HepG2 (cell line): ENCODE data around the gene LRIT1. TPM values are rescaled to one million over a fixed set of nuclear protein-coding genes. Genes with fewer than 3 reads are reported as not detected.

Source experiments
- ATAC-seq: fragments of 200-7000 bp; cut with Tn5 transposase; 3 replicates; pipeline ENCODE4 v1.9.1; 2020; ENCODE audit warnings: mild to moderate bottlenecking, moderate library complexity
- BruUV-seq: library from RNA; stranded (reverse); fragments of 400-500 nt; replicated peaks from 2 replicates; lab custom pipeline; 2021; lab: Mats Ljungman, UMichigan
- CTCF ChIA-PET: fragments of 300-600 bp; formaldehyde crosslinking; extraction: SDS; loops from one replicate; lab custom pipeline; 2021; ENCODE audit warnings: low total read pairs, inconsistent platforms, low intra/inter-chr PET ratio; lab: Yijun Ruan, JAX
- POLR2A ChIA-PET: fragments of 350-600 bp; sonication (Branson Sonifier 250); formaldehyde crosslinking; loops from one replicate; lab custom pipeline; 2020; ENCODE audit warnings: antibody characterized with exemption, inconsistent platforms; lab: Yijun Ruan, JAX
- DNase-seq: peaks from one replicate; pipeline ENCODE4 v3.0.0-alpha.2; 2015; ENCODE audit warnings: low spot score
- FAIRE-seq: peaks from 3 replicates; lab custom pipeline; 2011; peaks lifted over from hg19 to GRCh38; lab: Jason Lieb, UNC
- H2AFZ ChIP-seq: one replicate; pipeline ENCODE4 v1.6.1; 2011; ENCODE audit warnings: low read length, inconsistent platforms
- H3K27ac ChIP-seq: fragments of 300-600 bp; 3 replicates; pipeline ENCODE4 v1.8.0; 2011; ENCODE audit warnings: mixed run types, mild to moderate bottlenecking, mixed read lengths, low read length, inconsistent platforms; ENCODE audit not compliant: insufficient read depth; ENCODE audit errors: extremely low read length
- H3K27me3 ChIP-seq, 2 experiments: fragments of 200-600 bp in 1 of 2; 2 replicates in 1 of 2; 3 replicates in 1 of 2; pipeline versions ENCODE4 v1.6.0 to v1.8.0; 2011; ENCODE audit warnings: low read length in 2 of 2, mild to moderate bottlenecking in 2 of 2, moderate library complexity in 2 of 2, inconsistent platforms in 1 of 2; ENCODE audit not compliant: insufficient read depth in 2 of 2, control insufficient read depth in 1 of 2
- H3K36me3 ChIP-seq, 2 experiments: fragments of 200-600 bp in 1 of 2; replicated peaks in 1 of 2; 2 replicates in 1 of 2; 3 replicates in 1 of 2; pipeline versions ENCODE4 v1.5.1 to v1.8.0; 2011; ENCODE audit warnings: low read length in 2 of 2, inconsistent platforms in 1 of 2; ENCODE audit not compliant: insufficient read depth in 2 of 2, control insufficient read depth in 1 of 2
- H3K4me1 ChIP-seq: 2 replicates; pipeline ENCODE4 v1.5.1; 2012; ENCODE audit warnings: low read length, inconsistent platforms; ENCODE audit not compliant: insufficient read depth
- H3K4me2 ChIP-seq: 2 replicates; pipeline ENCODE4 v1.6.0; 2011; ENCODE audit warnings: low read depth, low read length, inconsistent platforms
- H3K4me3 ChIP-seq, 3 experiments: fragments of 200-600 bp in 1 of 3; sonication (generic), shearing (Covaris generic) in 1 of 3; replicated peaks in 1 of 3; 2 replicates each; pipeline ENCODE4 v1.5.1; 2011 to 2016; ENCODE audit warnings: low read length in 3 of 3, inconsistent platforms in 2 of 3, low read depth in 2 of 3, mild to moderate bottlenecking in 2 of 3, control low read depth in 1 of 3, mixed read lengths in 1 of 3; ENCODE audit not compliant: insufficient read depth in 1 of 3
- H3K79me2 ChIP-seq: one replicate; pipeline ENCODE4 v1.6.1; 2011; ENCODE audit warnings: low read length, inconsistent platforms; ENCODE audit not compliant: insufficient read depth
- H3K9ac ChIP-seq: 2 replicates; pipeline ENCODE4 v1.6.0; 2011; ENCODE audit warnings: mild to moderate bottlenecking, low read depth, low read length, inconsistent platforms; ENCODE audit not compliant: insufficient read depth
- H3K9me3 ChIP-seq: 2 replicates; pipeline ENCODE4 v1.5.1; 2012; ENCODE audit warnings: mild to moderate bottlenecking, low read length
- H4K20me1 ChIP-seq: 2 replicates; pipeline ENCODE4 v1.6.0; 2011; ENCODE audit warnings: inconsistent platforms, mild to moderate bottlenecking, low read length, moderate library complexity; ENCODE audit not compliant: insufficient read depth
- ATAD3A ChIP-seq: sonication (generic); formaldehyde crosslinking; IDR thresholded peaks from 2 replicates; pipeline ENCODE4 v1.4.0; 2020; ENCODE audit warnings: missing genetic modification reagents
- ISX ChIP-seq: sonication (generic); formaldehyde crosslinking; conservative IDR thresholded peaks from 2 replicates; pipeline ENCODE4 v1.5.0; 2020; ENCODE audit warnings: missing genetic modification reagents
- TOE1 ChIP-seq: sonication (generic); formaldehyde crosslinking; IDR thresholded peaks from 2 replicates; pipeline ENCODE4 v1.4.0; 2020; ENCODE audit warnings: mild to moderate bottlenecking, missing genetic modification reagents
- ZBTB40 ChIP-seq, 2 experiments: fragments of 450-650 bp in 1 of 2; sonication (generic) in 1 of 2; formaldehyde crosslinking in 1 of 2; IDR thresholded peaks; 2 replicates each; pipeline versions ENCODE4 v1.6.1 to v1.8.0; 2016 to 2022; ENCODE audit warnings: antibody characterized with exemption in 1 of 2, mild to moderate bottlenecking in 1 of 2, missing genetic modification reagents in 1 of 2
- ZBTB44 ChIP-seq: sonication (generic); formaldehyde crosslinking; IDR thresholded peaks from 2 replicates; pipeline ENCODE4 v1.4.0; 2020; ENCODE audit warnings: missing genetic modification reagents
- ZNF350 ChIP-seq: sonication (generic); formaldehyde crosslinking; IDR thresholded peaks from 2 replicates; pipeline ENCODE4 v1.4.0; 2020; ENCODE audit warnings: mild to moderate bottlenecking, low read depth, missing genetic modification reagents, borderline replicate concordance
- ZNF572 ChIP-seq: sonication (generic); formaldehyde crosslinking; IDR thresholded peaks from 2 replicates; pipeline ENCODE4 v1.5.1; 2020; ENCODE audit warnings: mild to moderate bottlenecking, missing genetic modification reagents
- ZNF704 ChIP-seq: sonication (generic); formaldehyde crosslinking; IDR thresholded peaks from 2 replicates; pipeline ENCODE4 v1.8.1; 2023; ENCODE audit warnings: mild to moderate bottlenecking, inconsistent platforms, moderate library complexity, missing genetic modification reagents, borderline replicate concordance
- ZNF709 ChIP-seq: sonication (generic); formaldehyde crosslinking; IDR thresholded peaks from 2 replicates; pipeline ENCODE4 v1.5.0; 2020; ENCODE audit warnings: mild to moderate bottlenecking, missing genetic modification reagents
- ZNF773 ChIP-seq: sonication (generic); formaldehyde crosslinking; IDR thresholded peaks from 2 replicates; pipeline ENCODE4 v1.4.0; 2020; ENCODE audit warnings: missing genetic modification reagents, borderline replicate concordance
- WGBS: methylation state at CpG from one replicate; pipeline ENCODE4 v1.1.6; 2017; ENCODE audit warnings: low lambda C conversion rate; 5-methylcytosine and 5-hydroxymethylcytosine counted together
- in situ Hi-C: cut with HindIII; loops from 2 replicates; pipeline ENCODE4 v1.10.0; 2017; ENCODE audit warnings: low pct_unique_long_range_greater_than_20kb; ENCODE audit not compliant: extremely low pct_ligation_motif_present
- intact Hi-C: fragments of 100-400 bp; cut with micrococcal nuclease; formaldehyde crosslinking; loops from one replicate; pipeline ENCODE4 v1.10.0; 2022; ENCODE audit not compliant: unreplicated experiment
- polyA plus RNA-seq, 8 experiments: library from polyadenylated mRNA; depleted of rRNA in 3 of 8; stranded (reverse) in 7 of 8; unstranded in 1 of 8; fragments of >200 nt; fragmentation: Illumina TruSeq in 4 of 8; extraction: Trizol in 4 of 8; gene quantifications; 2 replicates each; pipeline versions ENCODE4 v1.2.1 to v1.2.3, GENCODE V29; 2011 to 2016; ENCODE audit warnings: low read depth in 4 of 8, missing spikeins in 1 of 8, mixed read lengths in 1 of 8; ENCODE audit not compliant: insufficient read depth in 1 of 8
- total RNA-seq, 5 experiments: library from RNA; depleted of rRNA; stranded (reverse); fragments of >200 nt; fragmentation: Illumina TruSeq; extraction: Trizol; gene quantifications; 2 replicates each; pipeline ENCODE4 v1.2.3, GENCODE V29; 2016; ENCODE audit warnings: low read depth in 1 of 5

The LRIT1 gene
- total and polyA plus RNA-seq, 2 of the 13 experiments (the other 11 are each of a cell fraction or from before 2014, with no cell fraction given) = not detected

- in situ Hi-C loops = loop anchor here (10.0 kb wide), 1 partner anchor 102 kb away; no protein-coding TSS in a partner anchor
- intact Hi-C loops = no loop called here
- no peak overlapping the region for H3K4me3 ChIP-seq
- H3K4me2 ChIP-seq = no peak overlapping the region
- WGBS = 41% methylated on average over 13 of the region's 13 CpGs
- no peaks in the 10 kb centered on the region for H3K4me1 ChIP-seq
- DNase-seq (no peak), FAIRE-seq (no peak), ATAC-seq (no peak)
- no peaks in the 10 kb centered on the region for H4K20me1 ChIP-seq
- H3K9ac ChIP-seq = no peak overlapping the region
- no peak overlapping the region for H2AFZ ChIP-seq
- no peaks in the 10 kb centered on the region for H3K9me3 ChIP-seq
- H3K36me3 ChIP-seq = no peaks in the 10 kb centered on the region
- H3K27me3 ChIP-seq = peaks cover 6 to 19% of the 10 kb centered on the region in 2 experiments; a peak in 4 of 5 replicates
- no peak overlapping the region for H3K27ac ChIP-seq
- POLR2A ChIA-PET = no interaction called here
- H3K79me2 ChIP-seq = no peaks in the 10 kb centered on the region
- BruUV-seq = no TSS peak
- TF ChIP-seq TOE1 (no peak), ISX (CRISPR knock-in tag) (no peak), ZNF350 (CRISPR knock-in tag) (no peak), ATAD3A (CRISPR knock-in tag) (no peak), ZBTB44 (CRISPR knock-in tag) (no peak), ZNF704 (CRISPR knock-in tag) (no peak), ZBTB40 (IDR thresholded peaks at IDR 0.05) (no peak), ZBTB40 (CRISPR knock-in tag; IDR thresholded peaks at IDR 0.05) (no peak), ZNF572 (no peak), ZNF709 (CRISPR knock-in tag) (no peak), ZNF773 (CRISPR knock-in tag) (no peak)
- CTCF ChIA-PET = no interaction called here
These were observed 21.0 kb upstream of the LRIT1 start for GRCh38 chr10:84262190-84262956.
